CD4-positive, CD25-positive, alpha-beta regulatory T cell (primary cell): Measurements from ENCODE around the gene HOXD4. TPM values are rescaled to one million over a fixed set of nuclear protein-coding genes. Genes with fewer than 3 reads are reported as not detected.
A peak's percentile ranks its signal among the peaks of the same experiment; 100 is the strongest.

Experiments used
- ATAC-seq, 2 donors: fragments of 150-1000 bp; cut with Tn5 transposase; one replicate each; pipeline ENCODE4 v1.10.0; 2021; ENCODE audit warnings: low read depth in 2 of 2, moderate number of reproducible peaks in 2 of 2, moderate library complexity in 1 of 2
- DNase-seq, 3 donors: peaks; one replicate each; pipeline versions ENCODE4 v3.0.0 to v3.0.0-alpha.2; 2012 to 2022; ENCODE audit warnings: mixed read lengths in 1 of 3
- H3K27ac ChIP-seq: one replicate; pipeline ENCODE4 v1.7.0; 2013; ENCODE audit warnings: mild to moderate bottlenecking, low read length; ENCODE audit not compliant: insufficient read depth, poor library complexity, severe bottlenecking
- H3K27me3 ChIP-seq: one replicate; pipeline ENCODE4 v1.7.0; 2013; ENCODE audit warnings: low read length; ENCODE audit not compliant: control insufficient read depth, insufficient read depth
- H3K36me3 ChIP-seq: one replicate; pipeline ENCODE4 v1.7.0; 2013; ENCODE audit warnings: mild to moderate bottlenecking, low read length, moderate library complexity; ENCODE audit not compliant: control insufficient read depth, insufficient read depth
- H3K4me1 ChIP-seq: 2 replicates; pipeline ENCODE4 v1.7.0; 2013; ENCODE audit warnings: mild to moderate bottlenecking, low read length; ENCODE audit not compliant: insufficient read depth, control insufficient read depth, poor library complexity, severe bottlenecking
- H3K4me3 ChIP-seq: one replicate; pipeline ENCODE4 v1.7.0; 2013; ENCODE audit warnings: low read depth, mild to moderate bottlenecking, low read length, moderate library complexity
- H3K9me3 ChIP-seq, 2 experiments: 1 replicate in 1 of 2; 2 replicates in 1 of 2; pipeline ENCODE4 v1.7.0; 2013; ENCODE audit warnings: low read length in 2 of 2, mild to moderate bottlenecking in 1 of 2, moderate library complexity in 1 of 2; ENCODE audit not compliant: control insufficient read depth in 2 of 2
- H3K27ac Mint-ChIP-seq, 3 donors: one replicate each; pipeline ENCODE4 v1.8.0; 2020 to 2022; ENCODE audit warnings: mild to moderate bottlenecking in 3 of 3, mixed read lengths in 3 of 3, moderate library complexity in 2 of 3
- H3K27me3 Mint-ChIP-seq: one replicate; pipeline ENCODE4 v1.8.0; 2022; ENCODE audit warnings: mild to moderate bottlenecking, mixed read lengths
- H3K36me3 Mint-ChIP-seq: one replicate; pipeline ENCODE4 v1.8.0; 2020; ENCODE audit warnings: mixed read lengths
- H3K4me1 Mint-ChIP-seq, 4 donors: one replicate each; pipeline ENCODE4 v1.8.0; 2020 to 2022; ENCODE audit warnings: mixed read lengths in 4 of 4, mild to moderate bottlenecking in 1 of 4
- H3K4me3 Mint-ChIP-seq, 4 donors: one replicate each; pipeline ENCODE4 v1.8.0; 2020 to 2022; ENCODE audit warnings: mild to moderate bottlenecking in 4 of 4, mixed read lengths in 4 of 4, moderate library complexity in 3 of 4
- H3K9me3 Mint-ChIP-seq, 7 donors: one replicate each; pipeline ENCODE4 v1.8.0; 2020 to 2022; ENCODE audit warnings: mixed read lengths in 7 of 7, mild to moderate bottlenecking in 3 of 7, moderate library complexity in 2 of 7
- polyA plus RNA-seq, 4 donors: library from polyadenylated mRNA; unstranded; fragments of 300-500 nt; fragmentation: Illumina TruSeq; gene quantifications; one replicate each; pipeline ENCODE4 v1.2.3, GENCODE V29; 2021
- total RNA-seq: library from RNA; stranded (reverse); gene quantifications from one replicate; pipeline ENCODE4 v1.2.3, GENCODE V29; 2022

Gene HOXD4
- total and polyA plus RNA-seq, 5 donors from 2014 or later, result not detected

- peaks cover 71% of the 10 kb centered on the region for H3K27me3 ChIP-seq
Measured at GRCh38 chr2:176136374-176137251, 14.7 kb upstream of the HOXD4 start.

GRCh38 chr2:176137252-176137580 is 14.1 kb upstream of the HOXD4 start:
- Mint-ChIP-seq H3K4me1 (peaks cover 4 to 43% (median 21%) of the 10 kb centered on the region in 4 donors), H3K4me3 (no peak overlapping the region), H3K9me3 (peaks cover 0 to 31% (median 5%) of the 10 kb centered on the region in 7 donors), H3K27ac (no peak overlapping the region), H3K27me3 (peaks cover 93% of the 10 kb centered on the region), H3K36me3 (peaks cover 4% of the 10 kb centered on the region)
- H3K4me3 ChIP-seq, result no peak overlapping the region
- H3K36me3 ChIP-seq, result no peaks in the 10 kb centered on the region
- H3K27me3 ChIP-seq, result peaks cover 70% of the 10 kb centered on the region
- peaks cover 34% of the 10 kb centered on the region for H3K4me1 ChIP-seq
- H3K9me3 ChIP-seq, result peaks cover 8 to 29% of the 10 kb centered on the region in 2 experiments
- no peak for ATAC-seq
- DNase-seq, result no peak
- no peak overlapping the region for H3K27ac ChIP-seq

More at GRCh38 chr2:176136374-176137251, 14.7 kb upstream of the HOXD4 start:
- H3K9me3 Mint-ChIP-seq, result peaks cover 0 to 34% (median 5%) of the 10 kb centered on the region in 7 donors
- no peak for DNase-seq
- H3K36me3 Mint-ChIP-seq, result peaks cover 4% of the 10 kb centered on the region
- H3K27me3 Mint-ChIP-seq, result peaks cover 95% of the 10 kb centered on the region
- H3K4me1 ChIP-seq, result peaks cover 39% of the 10 kb centered on the region
- peaks cover 5 to 48% (median 23%) of the 10 kb centered on the region in 4 donors for H3K4me1 Mint-ChIP-seq
- H3K27ac Mint-ChIP-seq, result no peak overlapping the region
- no peak overlapping the region for H3K27ac ChIP-seq
- ATAC-seq, result no peak
- H3K4me3 ChIP-seq, result no peak overlapping the region
- H3K36me3 ChIP-seq, result no peaks in the 10 kb centered on the region
- peaks cover 8 to 29% of the 10 kb centered on the region in 2 experiments for H3K9me3 ChIP-seq
- peak overlapping the region in 2 of 4 donors; percentile 50 to 70 for H3K4me3 Mint-ChIP-seq

- peaks cover 0 to 27% (median 5%) of the 10 kb centered on the region in 7 donors for H3K9me3 Mint-ChIP-seq
- H3K27me3 ChIP-seq, result peaks cover 70% of the 10 kb centered on the region
- no peak for ATAC-seq
Measured at GRCh38 chr2:176137906-176138305, 13.4 kb upstream of the HOXD4 start.

GRCh38 chr2:176138526-176138922 is 12.8 kb upstream of the HOXD4 start:
- H3K4me3 Mint-ChIP-seq, result peak overlapping the region in 2 of 4 donors; percentile 52
- DNase-seq, result no peak
- peaks cover 6 to 21% of the 10 kb centered on the region in 2 experiments for H3K9me3 ChIP-seq
- no peaks in the 10 kb centered on the region for H3K36me3 ChIP-seq
- peaks cover 88% of the 10 kb centered on the region for H3K27me3 Mint-ChIP-seq
- H3K36me3 Mint-ChIP-seq, result peaks cover 4% of the 10 kb centered on the region
- H3K27me3 ChIP-seq, result peaks cover 66% of the 10 kb centered on the region
- H3K4me1 Mint-ChIP-seq, result peaks cover 0 to 37% (median 20%) of the 10 kb centered on the region in 4 donors
- peaks cover 0 to 27% (median 5%) of the 10 kb centered on the region in 7 donors for H3K9me3 Mint-ChIP-seq
- no peak for ATAC-seq
- peaks cover 28% of the 10 kb centered on the region for H3K4me1 ChIP-seq
- H3K4me3 ChIP-seq, result no peak overlapping the region
- H3K27ac ChIP-seq, result no peak overlapping the region
- H3K27ac Mint-ChIP-seq, result peak overlapping the region in 2 of 3 donors; percentile 7 to 38

More at GRCh38 chr2:176137906-176138305, 13.4 kb upstream of the HOXD4 start:
- no peaks in the 10 kb centered on the region for H3K36me3 ChIP-seq
- Mint-ChIP-seq H3K4me3 (peak overlapping the region in 1 of 4 donors; percentile 24), H3K36me3 (peaks cover 4% of the 10 kb centered on the region), H3K27me3 (peaks cover 88% of the 10 kb centered on the region), H3K27ac (peak overlapping the region in 1 of 3 donors; percentile 7), H3K4me1 (peaks cover 0 to 38% (median 20%) of the 10 kb centered on the region in 4 donors)
- peaks cover 28% of the 10 kb centered on the region for H3K4me1 ChIP-seq
- H3K4me3 ChIP-seq, result no peak overlapping the region
- H3K9me3 ChIP-seq, result peaks cover 6 to 27% of the 10 kb centered on the region in 2 experiments
- DNase-seq, result no peak
- H3K27ac ChIP-seq, result no peak overlapping the region

- Mint-ChIP-seq H3K4me1 (peaks cover 0 to 37% (median 20%) of the 10 kb centered on the region in 4 donors), H3K9me3 (peaks cover 0 to 27% (median 5%) of the 10 kb centered on the region in 7 donors), H3K27ac (peak overlapping the region in 1 of 3 donors; percentile 60), H3K36me3 (peaks cover 4% of the 10 kb centered on the region), H3K27me3 (peaks cover 88% of the 10 kb centered on the region), H3K4me3 (peak overlapping the region in 3 of 4 donors; percentile 44 to 52 (median 50))
- ATAC-seq (no peak), DNase-seq (no peak)
- Histone ChIP-seq H3K4me1 (peaks cover 28% of the 10 kb centered on the region), H3K9me3 (peaks cover 6 to 15% of the 10 kb centered on the region in 2 experiments), H3K27me3 (peaks cover 65% of the 10 kb centered on the region), H3K4me3 (no peak overlapping the region), H3K27ac (no peak overlapping the region), H3K36me3 (no peaks in the 10 kb centered on the region)
Measured at GRCh38 chr2:176138923-176139660, 12.3 kb upstream of the HOXD4 start.

- H3K27ac ChIP-seq, result no peak overlapping the region
- peaks cover 4 to 14% of the 10 kb centered on the region in 2 experiments for H3K9me3 ChIP-seq
- peaks cover 28% of the 10 kb centered on the region for H3K4me1 ChIP-seq
- peaks cover 4% of the 10 kb centered on the region for H3K36me3 Mint-ChIP-seq
- peak overlapping the region in 3 of 4 donors; percentile 43 to 50 (median 45) for H3K4me3 Mint-ChIP-seq
- H3K9me3 Mint-ChIP-seq, result peaks cover 0 to 27% (median 5%) of the 10 kb centered on the region in 7 donors
- ATAC-seq (no peak), DNase-seq (no peak)
- peaks cover 60% of the 10 kb centered on the region for H3K27me3 ChIP-seq
- no peaks in the 10 kb centered on the region for H3K36me3 ChIP-seq
- no peak overlapping the region for H3K27ac Mint-ChIP-seq
- H3K4me1 Mint-ChIP-seq, result peaks cover 0 to 37% (median 20%) of the 10 kb centered on the region in 4 donors
- H3K4me3 ChIP-seq, result no peak overlapping the region
- peaks cover 88% of the 10 kb centered on the region for H3K27me3 Mint-ChIP-seq
Measured at GRCh38 chr2:176139661-176140512, 11.5 kb upstream of the HOXD4 start.
